ENCODE data around the gene MCC. TPM values are rescaled to one million over a fixed set of nuclear protein-coding genes. Genes with fewer than 3 reads are reported as not detected.

Gene MCC
- total and polyA plus RNA-seq, 4 donors, result 1.6 to 38.6 (median 11.2) TPM

GRCh38 chr5:113336975-113337374 lies 151.3 kb downstream of the MCC start:
- DNase-seq (peak; percentile 29 to 66 (median 64)), ATAC-seq (ENCODE audit: insufficient read depth, low FRiP score) (no peak)
- 58 to 61% methylated on average over 4 of the region's 4 CpGs for WGBS, 2 donors
- Histone ChIP-seq H3K27me3 (ENCODE audit: control insufficient read depth in 3 of 3, insufficient read depth in 3 of 3, low read length in 2 of 3) (no peaks in the 10 kb centered on the region), H3K4me1 (ENCODE audit: control insufficient read depth in 5 of 5, insufficient read depth in 5 of 5, low read length in 5 of 5) (peaks cover 0 to 4% (median 0%) of the 10 kb centered on the region in 5 donors), H3K36me3 (ENCODE audit: control insufficient read depth in 4 of 4, insufficient read depth in 4 of 4, low read length in 4 of 4) (no peaks in the 10 kb centered on the region), H3K9ac (ENCODE audit: insufficient read depth in 1 of 2, low read length in 2 of 2) (no peak overlapping the region), H3K9me3 (ENCODE audit: control insufficient read depth in 4 of 4, insufficient read depth in 3 of 4, low read length in 3 of 4) (no peaks in the 10 kb centered on the region), H3K4me3 (no peak overlapping the region), H3K27ac (ENCODE audit: low read depth in 1 of 2, low read length in 1 of 2) (no peak overlapping the region)
- no peak for TF ChIP-seq CTCF (IDR thresholded peaks at IDR 0.05; ENCODE audit: control extremely low read depth, extremely low read depth)

GRCh38 chr5:113333411-113333810 lies 154.8 kb downstream of the MCC start:
- 82 to 97% methylated on average over 1 of the region's 1 CpG for WGBS, 2 donors

GRCh38 chr5:113331209-113331551 lies 157.1 kb downstream of the MCC start:
- Histone ChIP-seq H3K27me3 (ENCODE audit: control insufficient read depth in 3 of 3, insufficient read depth in 3 of 3, low read length in 2 of 3) (no peaks in the 10 kb centered on the region), H3K36me3 (ENCODE audit: control insufficient read depth in 4 of 4, insufficient read depth in 4 of 4, low read length in 4 of 4) (no peaks in the 10 kb centered on the region), H3K9ac (ENCODE audit: insufficient read depth in 1 of 2, low read length in 2 of 2) (peak overlapping the region in 1 of 2 donors; percentile 42), H3K4me3 (no peak overlapping the region), H3K9me3 (ENCODE audit: control insufficient read depth in 4 of 4, insufficient read depth in 3 of 4, low read length in 3 of 4) (no peaks in the 10 kb centered on the region), H3K27ac (ENCODE audit: low read depth in 1 of 2, low read length in 1 of 2) (no peak overlapping the region), H3K4me1 (ENCODE audit: control insufficient read depth in 5 of 5, insufficient read depth in 5 of 5, low read length in 5 of 5) (peaks cover 0 to 8% (median 0%) of the 10 kb centered on the region in 5 donors)
- peak in 1 of 3 donors; percentile 6 for DNase-seq
- no peak for TF ChIP-seq CTCF (IDR thresholded peaks at IDR 0.05; ENCODE audit: control extremely low read depth, extremely low read depth)
- ATAC-seq (ENCODE audit: insufficient read depth, low FRiP score), result peak; percentile 8
- 41 to 57% methylated on average over 4 of the region's 4 CpGs for WGBS, 2 donors

More at GRCh38 chr5:113333411-113333810, 154.8 kb downstream of the MCC start:
- Histone ChIP-seq H3K27me3 (ENCODE audit: control insufficient read depth in 3 of 3, insufficient read depth in 3 of 3, low read length in 2 of 3) (no peaks in the 10 kb centered on the region), H3K9me3 (ENCODE audit: control insufficient read depth in 4 of 4, insufficient read depth in 3 of 4, low read length in 3 of 4) (no peaks in the 10 kb centered on the region), H3K27ac (ENCODE audit: low read depth in 1 of 2, low read length in 1 of 2) (no peak overlapping the region), H3K9ac (ENCODE audit: insufficient read depth in 1 of 2, low read length in 2 of 2) (no peak overlapping the region), H3K4me3 (no peak overlapping the region), H3K4me1 (ENCODE audit: control insufficient read depth in 5 of 5, insufficient read depth in 5 of 5, low read length in 5 of 5) (peaks cover 0 to 8% (median 0%) of the 10 kb centered on the region in 5 donors), H3K36me3 (ENCODE audit: control insufficient read depth in 4 of 4, insufficient read depth in 4 of 4, low read length in 4 of 4) (no peaks in the 10 kb centered on the region)
- TF ChIP-seq CTCF (IDR thresholded peaks at IDR 0.05; ENCODE audit: control extremely low read depth, extremely low read depth), result no peak
- ATAC-seq (ENCODE audit: insufficient read depth, low FRiP score) (no peak), DNase-seq (no peak)
